Stimulated activated CD4-positive, alpha-beta T cell treated with anti-CD3 and anti-CD28 coated beads, Interleukin-2, amount 100 ng/mL, for 4 hours (primary cell): ENCODE measurements around the gene NSD2.

Source experiments
- DNase-seq: peaks from one replicate; pipeline ENCODE4 v3.0.0-alpha.2; 2020; ENCODE audit warnings: low read depth

Gene NSD2

GRCh38 chr4:1971456-1972200 lies 100.4 kb downstream of the NSD2 start:
- no peak for DNase-seq

GRCh38 chr4:1972414-1972813 lies 101.2 kb downstream of the NSD2 start:
- DNase-seq, result no peak

- no peak for DNase-seq
Observed at GRCh38 chr4:1973218-1973617, 102.0 kb downstream of the NSD2 start.

- no peak for DNase-seq
Observed at GRCh38 chr4:1973661-1974060, 102.5 kb downstream of the NSD2 start.

- no peak for DNase-seq
Observed at GRCh38 chr4:1974840-1975239, 103.6 kb downstream of the NSD2 start.

GRCh38 chr4:1975391-1975801 lies 104.2 kb downstream of the NSD2 start:
- DNase-seq, result no peak

GRCh38 chr4:1975880-1976279 lies 104.7 kb downstream of the NSD2 start:
- no peak for DNase-seq

- no peak for DNase-seq
Observed at GRCh38 chr4:1976416-1977352, 105.5 kb downstream of the NSD2 start.

GRCh38 chr4:1978226-1978625 lies 107.0 kb downstream of the NSD2 start:
- no peak for DNase-seq

- DNase-seq, result no peak
Observed at GRCh38 chr4:1978741-1979476, 107.7 kb downstream of the NSD2 start.

GRCh38 chr4:1979477-1980196 lies 108.4 kb downstream of the NSD2 start:
- no peak for DNase-seq

- DNase-seq, result no peak
Observed at GRCh38 chr4:1980561-1981041, 109.4 kb downstream of the NSD2 start.

- DNase-seq, result no peak
Observed at GRCh38 chr4:1981251-1982058, 110.3 kb downstream of the NSD2 start.

- DNase-seq, result no peak
Observed at GRCh38 chr4:1982124-1983052, 111.2 kb downstream of the NSD2 start.

- no peak for DNase-seq
Observed at GRCh38 chr4:1983053-1983845, 112.1 kb downstream of the NSD2 start.

GRCh38 chr4:1983846-1984405 lies 112.7 kb downstream of the NSD2 start:
- DNase-seq, result no peak

- no peak for DNase-seq
Observed at GRCh38 chr4:1984406-1985191, 113.4 kb downstream of the NSD2 start.

- DNase-seq, result no peak
Observed at GRCh38 chr4:1985294-1985693, 114.1 kb downstream of the NSD2 start.
